Hematopoietic multipotent progenitor cell treated with erythropoietin and hydrocortisone succinate and interleukin-3 and kit ligand, for 6 days (in vitro differentiated cells): ENCODE results near the gene ROM1.
"Not testable (repeated sequence)": the region's sequence is repeated elsewhere in the genome, so short reads cannot be mapped to it uniquely, and the experiment has no call there.

Source experiments
- DNase-seq: peaks from one replicate; pipeline ENCODE4 v3.0.0-alpha.2; 2015

Gene ROM1

DNA sequence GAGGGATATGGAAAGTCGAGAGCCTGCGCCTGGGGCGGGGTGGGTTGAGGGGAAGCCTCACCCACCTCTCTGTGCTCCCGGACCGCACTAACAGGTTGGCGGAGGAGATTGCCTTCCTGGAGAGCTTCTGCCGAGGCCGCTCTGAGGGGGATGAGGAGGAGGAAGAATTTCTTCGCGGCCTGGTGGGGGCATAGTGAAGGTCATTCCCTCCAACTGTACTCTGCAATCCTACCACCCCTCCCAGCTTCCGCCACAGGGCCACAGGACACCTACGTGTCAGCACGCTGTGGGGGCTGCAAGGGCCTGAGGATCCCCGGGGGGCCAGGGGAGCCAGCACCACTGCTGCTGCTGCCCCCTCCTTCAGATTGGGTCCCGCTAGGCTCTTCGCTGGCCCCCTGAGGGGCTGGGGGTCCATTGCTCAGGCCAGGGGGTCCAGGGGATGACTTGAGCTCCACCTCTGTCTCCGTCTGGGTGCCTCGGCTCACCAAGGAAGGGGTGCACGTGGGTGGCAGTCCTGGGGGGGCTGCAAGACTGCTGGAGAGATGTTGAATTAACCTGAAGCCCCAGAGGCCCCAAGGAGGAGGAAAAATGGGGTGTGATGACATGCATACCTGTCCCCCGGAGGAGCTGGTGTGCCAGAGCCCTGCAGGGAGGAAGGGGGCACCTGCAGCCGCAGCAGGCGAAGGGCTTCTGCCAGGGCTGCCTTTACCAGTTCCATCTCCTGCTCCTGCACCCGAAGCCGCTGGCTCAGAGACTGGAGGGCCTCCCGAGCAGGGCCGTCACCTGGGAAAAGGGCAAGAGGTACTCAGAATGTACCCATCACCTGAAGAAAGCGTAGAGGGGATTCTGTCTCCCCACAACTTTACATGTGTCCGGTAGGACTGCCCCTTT is 2.0 kb upstream of the ROM1 start:
- no peak for DNase-seq

DNA sequence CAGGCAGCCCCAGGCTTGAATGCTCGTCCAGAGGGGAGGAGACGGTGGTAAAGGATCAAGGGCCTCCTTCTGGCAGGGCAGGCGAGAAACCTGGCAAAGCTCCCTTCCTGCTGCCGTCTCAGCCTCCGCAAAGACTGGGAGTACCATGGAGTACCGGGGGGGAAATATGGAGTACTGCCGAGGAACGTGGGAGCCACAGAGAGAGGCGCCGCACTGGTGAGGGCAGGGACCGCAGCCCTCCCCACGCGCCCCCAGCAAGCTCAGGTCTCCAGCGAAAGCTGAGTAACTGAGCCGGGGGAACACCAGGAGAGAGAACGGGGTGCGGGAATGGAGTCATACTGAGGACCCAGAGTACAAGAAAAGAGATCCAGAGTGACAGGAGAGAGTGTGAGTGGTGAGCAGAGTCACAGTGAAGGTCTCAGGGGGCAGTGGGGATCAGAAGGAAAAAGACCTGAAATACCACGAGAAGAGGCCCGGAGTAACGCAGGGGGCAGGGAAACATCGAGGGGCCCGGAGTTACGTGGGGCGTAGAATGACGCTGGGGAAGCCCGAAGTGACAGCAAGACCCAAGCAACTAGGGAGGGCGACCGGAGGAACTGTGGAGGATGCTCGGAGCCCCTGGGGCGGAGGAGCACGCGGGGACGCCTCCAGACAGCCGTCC is 1.2 kb upstream of the ROM1 start:
- DNase-seq = peak; percentile 63

DNA sequence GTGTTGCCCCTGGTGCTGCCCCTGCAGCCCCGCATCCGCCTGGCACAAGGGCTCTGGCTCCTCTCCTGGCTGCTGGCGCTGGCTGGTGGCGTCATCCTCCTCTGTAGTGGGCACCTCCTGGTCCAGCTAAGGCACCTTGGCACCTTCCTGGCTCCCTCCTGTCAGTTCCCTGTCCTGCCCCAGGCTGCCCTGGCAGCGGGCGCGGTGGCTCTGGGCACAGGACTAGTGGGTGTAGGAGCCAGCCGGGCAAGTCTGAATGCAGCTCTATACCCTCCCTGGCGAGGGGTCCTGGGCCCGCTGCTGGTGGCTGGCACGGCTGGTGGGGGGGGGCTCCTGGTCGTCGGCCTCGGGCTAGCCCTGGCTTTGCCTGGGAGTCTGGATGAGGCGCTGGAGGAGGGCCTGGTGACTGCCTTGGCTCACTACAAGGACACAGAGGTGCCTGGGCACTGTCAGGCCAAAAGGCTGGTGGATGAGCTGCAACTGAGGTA is 278 bp downstream of the ROM1 start:
- DNase-seq = no peak

DNA sequence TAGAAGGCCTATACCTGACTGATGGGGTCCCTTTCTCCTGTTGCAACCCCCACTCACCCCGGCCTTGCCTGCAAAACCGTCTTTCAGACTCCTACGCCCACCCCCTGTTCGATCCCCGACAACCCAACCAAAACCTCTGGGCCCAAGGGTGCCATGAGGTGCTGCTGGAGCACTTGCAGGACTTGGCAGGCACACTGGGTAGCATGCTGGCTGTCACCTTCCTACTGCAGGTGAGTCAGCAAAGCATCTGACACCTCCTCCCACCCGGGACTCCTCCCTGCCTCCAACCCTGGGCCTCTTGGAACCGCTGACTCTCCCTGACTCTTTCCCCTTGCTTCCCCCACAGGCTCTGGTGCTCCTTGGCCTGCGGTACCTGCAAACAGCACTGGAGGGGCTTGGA is 1.2 kb downstream of the ROM1 start:
- DNase-seq = no peak

DNA sequence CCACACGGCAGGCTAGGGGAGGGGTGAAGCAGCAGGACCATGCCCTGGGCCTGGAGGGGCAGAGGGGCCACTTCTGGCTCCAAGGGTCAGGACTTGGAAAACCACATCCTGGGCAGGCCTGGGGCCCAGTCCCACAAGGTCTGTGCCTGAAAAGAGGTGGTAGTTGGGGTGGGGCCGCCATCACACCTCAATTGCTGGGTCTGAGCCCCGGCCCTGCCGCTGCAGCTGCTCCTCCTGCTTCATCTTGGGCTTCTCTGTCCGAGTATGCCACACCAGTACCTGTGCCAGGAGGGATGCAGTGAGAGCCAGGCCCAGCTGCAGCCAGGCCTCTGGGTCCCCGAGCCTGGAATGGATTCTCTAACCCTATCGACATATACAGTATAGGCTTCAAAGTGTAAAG is 2.5 kb downstream of the ROM1 start:
- no peak for DNase-seq

DNA sequence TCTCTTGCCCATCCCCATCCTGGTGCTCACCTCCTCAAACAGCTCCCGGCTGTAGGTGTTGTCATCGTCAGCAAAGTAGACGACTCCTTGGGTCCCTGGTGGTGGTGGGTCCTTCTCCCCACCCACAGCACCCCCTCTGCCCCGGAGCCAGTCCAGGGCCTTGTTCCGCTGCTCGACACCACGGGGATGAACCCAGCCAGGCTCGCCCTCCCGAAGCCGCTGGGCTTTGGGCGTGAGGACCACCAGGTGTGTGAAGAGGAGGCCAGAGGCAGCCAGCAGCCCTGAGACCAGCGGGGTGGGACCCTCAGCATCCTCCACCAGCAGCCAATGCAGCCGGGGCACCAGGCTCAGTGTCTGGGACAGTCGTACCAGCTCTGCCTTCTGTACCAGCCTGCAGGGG is 3.9 kb downstream of the ROM1 start:
- DNase-seq = not testable (repeated sequence)

DNA sequence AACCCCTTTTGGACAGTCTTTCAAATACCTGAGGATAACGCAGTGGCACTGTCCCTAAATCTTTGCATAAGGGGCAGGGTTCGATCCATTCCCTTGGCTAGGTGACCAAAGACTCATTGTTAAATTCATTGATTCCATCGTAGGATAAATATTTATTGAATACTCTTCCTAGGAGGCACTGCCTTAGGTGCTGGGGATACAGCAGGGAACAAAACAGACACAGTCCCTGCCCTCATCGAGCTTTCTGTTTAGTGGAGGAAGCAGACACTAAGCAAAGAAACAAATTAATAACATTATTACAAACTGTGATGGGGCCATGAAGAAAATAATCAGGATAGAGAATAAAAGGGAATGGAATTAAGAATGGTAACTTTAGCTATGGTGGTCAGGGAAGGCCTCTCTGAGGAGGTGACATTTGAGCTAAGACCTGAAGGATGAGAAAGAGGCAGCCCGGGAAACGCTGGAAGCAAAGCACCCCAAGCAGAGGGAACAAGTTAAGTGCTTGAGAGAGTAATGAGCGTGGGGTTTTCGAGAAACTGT is 8.0 kb downstream of the ROM1 start:
- no peak for DNase-seq

DNA sequence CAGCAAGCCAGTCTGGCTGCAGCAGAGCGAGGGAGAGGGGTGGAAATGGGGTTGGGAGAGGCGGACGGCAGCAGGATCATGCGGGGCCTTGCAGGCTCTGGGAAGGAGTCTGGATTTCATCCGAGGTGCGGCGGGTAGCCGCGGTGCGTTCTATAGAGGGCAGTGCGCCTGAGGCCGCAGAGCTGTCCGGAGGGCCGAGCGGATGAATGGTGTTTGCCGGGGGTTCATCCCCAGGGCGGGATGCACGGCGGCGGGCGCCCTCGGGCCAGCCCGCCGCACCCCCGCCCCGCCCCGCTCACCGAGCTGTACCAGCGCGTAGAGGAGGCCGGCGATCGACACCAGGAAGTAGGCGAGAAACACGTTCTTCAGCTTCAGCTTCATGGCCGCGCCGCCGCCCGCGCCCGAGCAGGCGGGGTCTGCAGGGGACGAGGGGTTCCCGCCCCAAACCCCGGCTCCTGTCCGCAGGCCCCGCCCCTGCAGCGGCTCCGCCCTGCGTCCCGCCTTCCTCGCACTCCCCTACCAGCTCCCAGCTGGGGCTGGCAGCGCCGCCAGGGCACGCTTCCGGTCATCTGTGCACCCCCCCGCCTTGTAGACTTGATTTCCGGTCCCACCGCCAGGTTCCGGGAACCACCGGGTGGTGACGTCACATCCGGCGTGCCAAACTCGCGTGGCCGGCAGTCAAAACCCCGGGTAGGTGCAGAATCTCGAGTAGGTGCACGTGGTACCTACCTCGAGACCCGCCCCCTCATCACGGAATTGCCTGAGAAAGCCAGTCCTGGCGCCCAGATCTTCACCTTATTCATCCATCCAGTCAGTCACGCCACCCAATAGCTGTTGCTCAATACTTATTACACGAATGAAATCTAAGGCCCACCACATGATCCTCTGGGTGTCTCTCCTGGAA is 8.8 kb downstream of the ROM1 start, which contains the start of gene B3GAT3:
B3GAT3 (minus strand) TSS at position 420 of the 904 bp plus-strand sequence; CDS start at position 381, 39 bp downstream.
- DNase-seq = peak; percentile 98

DNA sequence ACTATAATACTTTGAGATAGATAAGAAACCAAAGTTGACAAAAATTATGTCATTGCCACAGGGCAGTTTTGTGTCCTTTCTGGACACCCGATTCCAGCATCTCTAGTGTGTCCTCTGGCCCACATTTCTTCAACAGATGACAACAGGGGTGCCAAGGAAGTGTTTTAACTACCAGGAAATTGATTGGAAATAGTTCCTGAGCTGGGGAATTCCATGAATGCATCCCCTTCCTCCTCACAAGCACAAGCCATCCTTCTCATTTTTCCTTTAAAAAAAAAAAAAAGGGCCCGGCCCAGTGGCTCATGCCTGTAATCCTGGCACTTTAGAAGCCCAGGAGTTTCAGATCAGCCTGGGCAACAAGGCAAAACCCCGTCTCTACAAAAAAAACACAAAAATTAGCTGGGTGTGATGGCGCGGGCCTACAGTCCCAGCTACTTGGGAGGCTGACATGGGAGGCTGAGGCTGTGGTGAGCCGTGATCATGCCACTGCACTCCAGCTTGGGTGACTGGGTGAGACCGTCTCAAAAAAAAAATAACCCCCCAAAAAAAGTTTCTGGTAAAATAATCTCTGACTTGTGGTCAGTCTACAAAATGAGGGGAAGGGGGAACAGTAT is 9.5 kb downstream of the ROM1 start:
- no peak for DNase-seq

DNA sequence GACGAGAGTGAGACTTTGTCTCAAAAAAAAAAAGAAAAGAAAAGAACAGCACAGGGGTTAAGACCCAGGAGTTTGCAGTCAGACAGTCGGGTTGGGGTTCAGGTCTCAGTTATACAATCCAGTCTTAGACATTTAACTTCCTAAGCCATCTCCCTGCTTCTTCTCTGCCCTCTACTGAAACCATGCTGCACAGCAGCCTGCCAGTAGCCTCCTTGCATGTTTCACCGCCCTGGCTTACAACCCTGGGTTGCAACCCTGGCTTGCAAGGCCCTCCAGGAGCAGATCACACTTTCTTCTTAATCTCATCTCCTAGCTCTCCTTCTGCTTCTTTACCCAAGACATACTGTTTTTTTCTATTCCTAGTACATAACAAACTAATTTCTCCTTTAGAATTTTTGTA is 14.7 kb downstream of the ROM1 start:
- DNase-seq = peak; percentile 35

DNA sequence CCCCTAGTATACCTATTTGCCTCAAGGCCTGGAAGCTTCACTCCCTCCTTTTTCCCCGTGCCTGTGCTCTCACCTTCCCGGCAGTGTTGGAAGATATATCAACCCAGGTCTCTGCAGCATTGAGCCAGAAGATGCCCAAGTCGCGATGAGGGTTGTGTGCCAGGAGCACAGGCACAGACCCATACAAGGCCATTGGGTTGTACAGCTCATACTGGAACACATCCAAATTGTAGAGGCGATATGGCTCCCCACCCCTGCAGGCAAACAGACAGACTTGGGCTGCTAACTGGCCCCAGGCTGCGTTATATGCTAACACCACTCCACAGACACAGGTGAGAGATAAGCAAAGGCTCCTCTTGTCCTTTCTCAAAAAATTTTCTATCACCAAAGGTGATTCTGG is 19.4 kb downstream of the ROM1 start:
- DNase-seq = no peak

DNA sequence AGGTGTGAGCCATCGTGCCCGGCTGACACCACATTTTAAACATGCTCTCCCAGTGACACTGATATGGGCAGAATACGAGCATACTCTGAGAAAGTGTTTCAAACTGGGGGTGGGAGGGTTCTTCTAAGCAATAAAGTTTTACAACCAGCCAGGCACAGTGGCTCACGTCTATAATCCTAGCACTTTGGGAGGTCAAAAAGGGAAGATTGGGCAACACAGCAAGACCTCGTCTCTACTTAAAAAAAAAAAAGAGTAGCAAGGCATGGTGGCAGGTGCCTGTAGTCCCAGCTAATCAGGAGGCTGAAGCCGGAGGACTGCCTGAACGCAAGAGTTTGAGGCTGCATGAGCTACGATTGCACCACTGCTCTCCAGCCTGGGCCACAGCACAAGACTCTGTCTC is 31.2 kb downstream of the ROM1 start:
- DNase-seq = no peak

DNA sequence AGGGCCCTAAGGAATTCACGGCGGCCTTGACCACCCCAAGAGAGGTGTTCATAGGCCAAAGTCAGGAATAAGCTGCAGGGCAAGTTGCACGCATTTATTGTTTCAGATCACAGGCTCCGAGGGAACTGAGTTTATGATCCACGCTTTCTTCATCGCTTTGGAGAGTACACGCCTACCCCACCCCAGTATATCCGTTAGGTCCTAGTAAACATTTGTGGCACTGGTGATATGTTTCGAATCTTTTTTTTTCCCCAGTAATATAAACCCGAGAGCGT is 32.6 kb downstream of the ROM1 start:
- peak; percentile 60 for DNase-seq

DNA sequence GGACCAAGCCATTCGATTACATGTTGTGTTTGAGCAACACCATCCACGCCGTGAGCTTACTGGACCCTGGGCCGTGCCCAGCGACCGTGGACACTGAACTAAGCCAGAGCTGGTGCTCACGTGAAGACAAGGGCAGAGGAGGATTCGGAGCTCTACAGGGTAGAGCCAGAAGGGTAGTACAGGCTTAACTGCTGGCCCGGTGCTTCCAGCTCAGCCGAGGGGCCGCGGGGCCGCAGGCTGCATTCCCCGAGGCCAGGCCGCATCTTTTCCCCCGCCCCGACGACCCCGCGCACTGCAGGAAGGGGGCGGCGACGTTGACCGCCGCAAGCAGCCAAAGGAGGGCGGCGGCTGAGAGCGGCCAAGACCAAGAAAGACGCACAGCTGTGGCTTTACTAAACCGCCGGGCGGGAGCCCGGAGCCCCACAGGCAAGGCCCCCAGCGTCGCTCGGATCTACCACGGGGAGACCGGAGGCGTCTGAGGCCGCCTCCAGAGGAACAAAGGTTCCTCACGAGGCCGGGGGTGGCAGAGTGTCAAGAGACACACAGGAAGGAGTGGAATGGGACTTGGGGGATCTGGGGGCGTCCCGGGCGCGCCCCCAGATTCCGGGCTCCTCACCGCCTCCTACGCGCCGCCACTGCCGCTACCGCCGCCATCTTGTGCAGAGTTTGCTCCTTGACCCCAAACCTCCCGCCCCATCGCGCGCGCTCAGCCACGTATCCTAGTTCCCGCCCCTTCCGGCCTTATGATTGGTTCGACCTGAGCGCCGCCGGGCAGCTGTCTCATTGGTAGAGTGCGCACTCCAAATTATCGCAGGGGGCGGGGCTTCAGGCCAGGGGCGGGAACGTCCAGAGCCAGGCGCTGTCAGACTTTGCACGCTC is 33.1 kb downstream of the ROM1 start, which contains the start of gene GANAB:
GANAB (minus strand) TSS at position 668 of the 879 bp plus-strand sequence; CDS start at position 654, 14 bp downstream.
- peak; percentile 100 for DNase-seq

DNA sequence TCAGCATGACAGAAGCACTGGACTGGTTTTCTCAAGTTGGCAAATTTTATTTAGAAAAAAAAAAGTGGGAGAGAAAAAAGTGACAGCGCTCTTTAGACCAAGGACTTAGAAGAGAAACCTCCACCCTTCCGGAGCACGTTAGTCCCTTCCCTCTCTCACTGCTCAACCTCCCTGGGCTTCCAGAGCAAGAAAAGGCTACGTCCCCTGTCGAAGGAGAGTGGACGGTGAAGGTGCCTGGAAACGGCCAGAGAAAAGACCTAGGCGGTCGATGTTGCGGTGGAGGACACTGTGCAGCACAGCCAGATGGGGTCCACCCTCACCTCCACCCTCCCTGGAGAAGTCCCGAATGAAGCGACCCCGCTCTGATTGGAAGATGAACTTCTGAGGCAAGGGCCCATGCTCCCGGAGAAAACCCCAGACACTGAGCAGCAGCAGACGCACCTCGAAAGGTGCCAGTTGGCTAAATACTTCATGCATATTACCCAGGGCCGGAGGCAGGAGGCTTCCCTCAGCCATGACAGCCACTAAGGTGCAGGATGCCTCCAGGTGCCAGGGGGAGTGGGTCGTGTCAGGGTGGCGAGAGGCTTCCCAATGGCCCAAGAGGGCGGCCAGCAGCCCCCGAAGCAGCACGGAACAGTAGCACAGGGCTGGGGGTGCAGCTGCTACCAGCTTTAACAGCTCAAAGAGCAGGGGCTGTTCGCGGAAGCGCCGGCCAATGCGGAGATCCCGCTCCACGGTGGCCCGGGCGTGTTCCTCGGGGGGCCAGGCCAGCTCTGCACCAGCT is 34.0 kb downstream of the ROM1 start:
- no peak for DNase-seq

DNA sequence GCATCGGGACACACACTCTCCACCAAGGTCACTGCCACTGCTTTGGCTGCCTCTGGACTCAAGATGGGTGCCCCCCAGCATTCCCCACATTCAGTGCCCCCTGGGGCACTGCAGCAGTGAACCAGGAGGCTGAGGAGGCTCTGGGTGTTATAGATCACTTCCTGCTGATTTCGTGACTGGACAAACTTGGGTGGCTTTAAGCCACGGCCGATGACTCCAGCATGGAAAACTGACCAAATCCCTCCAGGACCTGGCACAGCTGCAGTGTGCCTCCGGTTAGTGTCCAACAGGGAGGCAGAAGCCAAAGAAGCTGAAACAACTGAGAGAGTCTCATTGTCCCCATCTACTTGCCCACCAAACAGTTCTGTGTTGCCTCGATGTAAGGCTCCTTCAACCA is 34.5 kb downstream of the ROM1 start:
- no peak for DNase-seq

DNA sequence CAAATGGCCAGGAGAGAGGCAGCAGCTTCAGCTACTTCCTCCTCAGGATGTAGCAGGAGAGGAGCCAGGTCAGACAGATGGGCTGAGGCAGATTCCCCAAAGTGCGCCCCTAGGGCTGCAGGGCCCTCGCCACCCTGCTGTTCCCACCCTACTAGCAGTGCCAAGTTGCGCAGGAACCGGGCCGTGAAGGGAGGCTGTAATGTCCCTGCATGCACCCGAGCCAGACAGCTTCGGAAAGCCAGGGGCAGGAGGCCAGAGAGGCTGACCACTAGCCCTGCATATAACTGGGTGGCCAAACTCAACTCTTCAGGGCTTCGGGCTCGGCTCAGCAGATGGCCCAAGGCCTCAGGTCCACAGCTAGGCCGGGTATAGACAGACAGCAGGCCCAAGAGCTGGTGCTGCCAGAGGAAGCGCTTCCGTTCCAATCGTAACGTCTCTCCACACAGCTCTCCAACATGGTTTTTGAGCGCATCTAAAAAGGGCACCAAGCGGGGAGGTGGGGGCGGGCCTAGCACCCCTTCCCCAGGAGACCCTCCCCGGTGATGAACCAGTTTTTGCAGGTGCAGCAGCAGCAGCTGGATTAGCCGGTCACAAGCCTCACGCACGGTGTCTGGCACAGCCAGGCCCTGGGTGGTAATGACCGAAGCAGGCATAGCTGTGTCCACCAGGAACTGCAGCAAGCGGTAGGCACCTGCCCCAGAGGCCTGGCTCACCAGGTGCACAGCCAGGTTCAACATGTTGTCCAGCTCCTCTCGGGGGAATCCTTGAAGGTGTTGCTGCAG is 35.3 kb downstream of the ROM1 start:
- no peak for DNase-seq

DNA sequence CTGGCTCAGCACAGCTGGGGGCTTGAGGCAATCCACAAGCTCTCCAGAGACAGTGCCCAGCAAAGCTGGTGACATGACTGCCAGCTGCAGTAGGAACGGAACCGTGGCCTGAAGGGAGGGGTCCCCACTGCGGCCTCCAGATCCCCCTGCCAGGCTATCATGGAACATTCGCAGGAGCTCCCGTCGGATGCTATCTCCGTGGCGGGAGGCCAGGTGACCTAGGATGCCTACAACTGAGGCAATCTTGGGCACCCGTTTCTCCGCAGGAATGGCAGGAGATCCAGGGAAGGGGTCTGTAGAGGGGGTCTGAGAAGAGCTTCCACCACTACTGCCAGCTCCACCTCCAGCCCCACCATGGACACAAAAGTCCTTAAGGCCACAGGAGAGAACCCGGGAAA is 35.9 kb downstream of the ROM1 start:
- no peak for DNase-seq

DNA sequence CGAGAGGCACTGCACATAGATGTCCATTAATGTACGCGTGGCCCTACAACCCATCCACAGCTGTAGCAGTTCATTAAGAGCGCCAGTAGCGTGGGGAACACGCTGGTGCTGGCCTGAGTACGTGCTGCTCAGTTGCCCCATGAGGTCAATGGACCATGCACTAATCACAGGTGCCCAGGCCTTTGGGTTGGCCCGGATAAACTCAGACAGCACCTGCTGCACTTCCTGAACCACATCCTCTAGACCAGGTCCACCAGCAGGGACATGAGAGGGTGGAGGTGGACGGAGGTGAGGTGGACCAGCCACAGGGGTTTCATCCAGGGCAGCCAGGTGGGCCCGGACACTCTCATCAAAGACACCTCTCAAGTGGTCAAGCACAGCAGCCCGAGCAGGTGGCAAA is 36.4 kb downstream of the ROM1 start:
- DNase-seq = no peak

DNA sequence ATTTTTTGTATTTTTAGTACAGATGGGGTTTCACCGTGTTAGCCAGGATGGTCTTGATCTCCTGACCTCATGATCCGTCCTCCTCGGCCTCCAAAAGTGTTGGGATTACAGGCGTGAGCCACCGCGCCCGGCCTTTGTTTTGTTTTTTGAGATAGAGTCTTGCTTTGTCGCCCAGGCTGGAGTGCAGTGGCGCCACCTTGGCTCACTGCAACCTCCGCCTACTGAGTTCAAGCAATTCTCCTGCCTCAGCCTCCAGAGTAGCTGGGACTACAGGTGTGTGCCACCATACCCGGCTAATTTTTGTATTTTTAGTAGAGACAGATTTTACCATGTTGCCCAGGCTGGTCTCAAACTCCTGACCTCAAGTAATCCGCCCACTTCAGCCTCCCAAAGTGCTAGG is 37.2 kb downstream of the ROM1 start:
- not testable (repeated sequence) for DNase-seq
